PFSK-1 (cell line): ENCODE data around the gene ACE.

Source experiments
- FOXP2 ChIP-seq: optimal IDR thresholded peaks from 2 replicates; pipeline ENCODE3; 2011; ENCODE audit warnings: borderline replicate concordance, control low read depth, inconsistent platforms; ENCODE audit not compliant: insufficient read depth; ENCODE audit errors: extremely low read length, extremely low read depth
- POLR2AphosphoS5 ChIP-seq: IDR thresholded peaks from 2 replicates; pipeline ENCODE4 v1.6.1; 2012; ENCODE audit warnings: low read depth, mild to moderate bottlenecking, control low read depth, low read length, moderate library complexity
- REST ChIP-seq, 2 experiments: IDR thresholded peaks; 2 replicates each; pipeline versions ENCODE4 v1.6.1 to v1.8.0; 2011 to 2012; ENCODE audit warnings: low read depth in 2 of 2, low read length in 2 of 2, control low read depth in 1 of 2, inconsistent platforms in 1 of 2, mild to moderate bottlenecking in 1 of 2, moderate library complexity in 1 of 2; ENCODE audit not compliant: insufficient read depth in 1 of 2
- SIN3A ChIP-seq: IDR thresholded peaks from 2 replicates; pipeline ENCODE4 v1.6.1; 2012; ENCODE audit warnings: mild to moderate bottlenecking, low read length, moderate library complexity, borderline replicate concordance; ENCODE audit not compliant: insufficient read depth
- TAF1 ChIP-seq: IDR thresholded peaks from 2 replicates; pipeline ENCODE4 v1.6.1; 2012; ENCODE audit warnings: low read length, control low read depth, borderline replicate concordance; ENCODE audit not compliant: insufficient read depth

Gene ACE

DNA sequence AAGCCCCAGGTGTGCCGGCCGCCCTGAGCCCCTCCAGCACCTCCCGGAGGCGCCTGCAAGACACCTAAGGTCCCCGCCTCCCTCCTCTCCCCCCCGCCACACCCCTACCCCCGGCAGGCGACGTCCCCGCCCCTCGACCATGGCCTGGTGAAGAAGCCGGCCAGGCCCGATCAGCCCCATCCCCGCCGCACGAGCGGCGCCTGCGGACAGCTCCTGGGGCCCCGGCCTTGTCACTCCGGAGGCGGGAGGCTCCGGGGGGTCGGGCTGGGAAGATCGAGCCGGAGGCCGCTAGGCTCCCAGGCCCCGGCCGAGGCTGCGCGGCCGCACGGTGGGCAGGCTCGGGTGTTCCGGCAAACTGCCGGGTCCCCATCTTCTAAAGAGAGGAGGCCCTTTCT, 405 bp upstream of the ACE start:
- no peak for TF ChIP-seq FOXP2
- TF ChIP-seq POLR2AphosphoS5: no peak
- no peak for TF ChIP-seq REST (IDR thresholded peaks at IDR 0.05; ENCODE audit: insufficient read depth in 1 of 2, low read depth in 2 of 2, low read length in 2 of 2)
- no peak for TF ChIP-seq TAF1
- no peak for TF ChIP-seq SIN3A

DNA sequence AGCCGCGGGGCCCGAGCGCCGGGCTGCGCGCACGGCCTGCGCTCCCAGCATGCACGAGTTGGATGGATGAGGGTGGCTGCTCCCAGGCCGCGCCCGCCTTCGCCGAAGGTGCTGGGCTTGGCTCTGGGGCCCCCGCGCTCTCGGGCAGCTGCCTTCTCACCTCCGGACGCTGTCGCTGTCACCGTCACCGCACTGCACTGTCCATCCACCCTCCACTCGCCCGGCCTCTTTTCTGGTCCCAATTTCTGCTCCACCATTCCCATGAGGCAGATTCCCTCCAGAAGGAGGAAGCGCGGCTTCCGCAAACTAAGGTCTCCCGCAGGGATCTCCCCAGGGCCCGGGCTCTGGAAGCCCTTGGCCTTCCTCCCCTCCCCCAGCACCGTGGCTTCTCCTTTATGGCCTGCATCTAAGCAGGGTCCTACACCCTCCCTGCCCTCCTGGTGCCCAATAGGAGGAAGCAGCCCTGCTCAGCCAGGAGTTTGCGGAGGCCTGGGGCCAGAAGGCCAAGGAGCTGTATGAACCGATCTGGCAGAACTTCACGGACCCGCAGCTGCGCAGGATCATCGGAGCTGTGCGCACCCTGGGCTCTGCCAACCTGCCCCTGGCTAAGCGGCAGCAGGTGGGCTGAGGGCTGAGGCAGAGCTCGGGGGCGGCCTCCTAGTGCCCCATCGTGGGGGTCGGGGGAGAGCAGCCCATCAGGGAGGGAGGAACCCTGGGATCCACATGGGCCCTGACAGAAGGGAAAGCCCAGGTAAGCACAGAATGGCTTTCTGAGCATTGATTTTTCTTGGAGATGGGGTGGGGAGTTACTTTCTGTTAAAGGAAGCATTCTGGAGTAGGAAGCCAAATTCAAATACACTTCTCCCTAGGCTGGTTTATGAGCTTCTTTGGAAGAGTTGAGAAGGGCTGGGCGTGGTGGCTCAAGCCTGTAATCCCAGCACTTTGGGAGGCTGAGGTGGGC, 899 bp downstream of the ACE start:
- TF ChIP-seq FOXP2: no peak
- TF ChIP-seq SIN3A: no peak
- no peak for TF ChIP-seq TAF1
- TF ChIP-seq REST (IDR thresholded peaks at IDR 0.05; ENCODE audit: insufficient read depth in 1 of 2, low read depth in 2 of 2, low read length in 2 of 2): no peak
- TF ChIP-seq POLR2AphosphoS5: no peak

DNA sequence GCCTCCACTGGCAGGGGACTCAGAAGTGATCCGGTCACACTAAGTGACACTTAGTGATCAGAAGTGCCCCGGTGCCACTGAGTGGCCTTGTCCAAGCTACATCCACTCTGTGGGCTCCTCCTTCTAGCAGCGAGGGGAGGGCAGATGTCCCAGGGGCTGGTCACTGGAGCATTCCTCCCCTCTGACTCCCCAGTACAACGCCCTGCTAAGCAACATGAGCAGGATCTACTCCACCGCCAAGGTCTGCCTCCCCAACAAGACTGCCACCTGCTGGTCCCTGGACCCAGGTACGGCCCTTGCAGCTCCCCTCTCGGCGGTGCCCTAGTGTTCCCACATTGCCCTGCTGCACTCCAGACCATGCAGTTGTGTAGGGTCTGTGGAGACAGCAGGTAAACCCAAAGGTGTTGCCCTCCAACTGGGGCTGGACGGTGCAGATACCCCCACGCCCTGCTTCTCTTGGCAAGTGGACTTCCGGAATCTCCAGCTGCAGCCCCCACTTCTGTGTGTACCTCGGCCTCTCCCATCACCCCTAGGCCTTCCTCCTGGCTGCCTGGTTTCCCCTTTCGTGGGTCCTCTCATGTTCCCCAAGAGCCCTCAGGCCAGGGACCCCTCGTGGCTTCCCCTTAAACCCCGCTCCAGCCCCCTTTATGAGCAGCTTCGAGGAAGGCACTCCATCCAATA, 2.1 kb downstream of the ACE start:
- TF ChIP-seq SIN3A (no peak), REST (IDR thresholded peaks at IDR 0.05; ENCODE audit: insufficient read depth in 1 of 2, low read depth in 2 of 2, low read length in 2 of 2) (no peak), FOXP2 (no peak), POLR2AphosphoS5 (no peak), TAF1 (no peak)

- no peak for TF ChIP-seq TAF1
- no peak for TF ChIP-seq FOXP2
- no peak for TF ChIP-seq REST (IDR thresholded peaks at IDR 0.05; ENCODE audit: insufficient read depth in 1 of 2, low read depth in 2 of 2, low read length in 2 of 2)
- TF ChIP-seq POLR2AphosphoS5: no peak
- TF ChIP-seq SIN3A: no peak
Measured at GRCh38 chr17:63479495-63480184, 2.8 kb downstream of the ACE start.
